GM20431 (cell line): ENCODE data around the gene MACROD2.
"Not testable (repeated sequence)": the region's sequence is repeated elsewhere in the genome, so short reads cannot be mapped to it uniquely, and the experiment has no call there.

Experiments
- in situ Hi-C: fragments of 300-500 bp; cut with MseI, MboI; formaldehyde crosslinking; loops from one replicate; pipeline ENCODE4 v1.15.0; 2020; ENCODE audit warnings: low sequenced_read_pairs; ENCODE audit not compliant: unreplicated experiment

Gene MACROD2

DNA sequence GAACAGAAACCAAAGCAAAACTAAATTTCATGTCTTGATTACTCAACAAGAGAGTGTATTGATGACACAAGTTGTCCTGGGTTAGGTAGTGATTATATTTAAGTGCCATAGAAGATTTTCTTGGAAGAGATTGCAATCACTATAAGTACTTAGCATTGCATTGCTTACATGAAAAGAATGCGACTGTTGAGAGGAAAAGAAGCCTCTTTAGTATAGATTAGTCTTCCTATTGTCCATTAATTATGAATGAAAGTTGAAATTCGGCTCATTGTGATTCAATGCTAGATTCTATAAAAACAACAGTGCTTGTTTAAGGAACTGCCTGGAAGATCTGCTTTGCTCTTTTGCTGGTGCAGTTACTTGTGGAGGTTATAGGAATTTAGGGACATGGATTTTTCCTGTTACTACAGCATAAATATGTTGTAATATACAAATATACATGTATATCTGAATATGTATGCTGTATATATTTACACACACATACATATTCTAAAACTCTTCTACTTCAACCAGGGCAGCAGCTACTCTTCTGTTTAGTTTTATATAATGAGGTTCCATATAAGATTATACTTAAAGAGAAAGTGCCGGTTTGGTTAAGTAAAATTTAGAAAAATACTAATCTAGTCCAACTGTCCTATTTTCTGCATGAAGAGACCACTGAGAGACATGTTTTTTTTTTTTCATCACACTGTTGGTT, 1781.6 kb downstream of the MACROD2 start:
- in situ Hi-C loops = no loop called here

DNA sequence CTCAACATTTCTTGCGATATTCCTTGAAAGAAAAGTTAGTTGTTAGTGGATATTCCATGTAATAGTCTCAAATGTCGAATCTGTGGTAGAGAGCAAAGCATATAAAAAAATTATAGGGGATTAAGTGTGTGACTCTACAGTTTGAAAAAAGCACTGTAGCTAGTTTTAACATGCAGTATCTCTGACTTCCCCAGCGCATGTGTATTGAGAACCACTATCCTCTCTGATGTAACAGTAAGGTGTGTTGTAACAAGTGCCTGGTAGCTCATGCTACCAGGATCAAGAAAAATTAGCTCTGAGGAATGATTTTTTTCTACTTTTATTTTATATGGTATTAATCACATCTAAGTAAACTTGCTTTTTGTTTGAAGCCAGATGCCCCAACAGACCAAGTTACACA, 1788.7 kb downstream of the MACROD2 start:
- in situ Hi-C loops = no loop called here

DNA sequence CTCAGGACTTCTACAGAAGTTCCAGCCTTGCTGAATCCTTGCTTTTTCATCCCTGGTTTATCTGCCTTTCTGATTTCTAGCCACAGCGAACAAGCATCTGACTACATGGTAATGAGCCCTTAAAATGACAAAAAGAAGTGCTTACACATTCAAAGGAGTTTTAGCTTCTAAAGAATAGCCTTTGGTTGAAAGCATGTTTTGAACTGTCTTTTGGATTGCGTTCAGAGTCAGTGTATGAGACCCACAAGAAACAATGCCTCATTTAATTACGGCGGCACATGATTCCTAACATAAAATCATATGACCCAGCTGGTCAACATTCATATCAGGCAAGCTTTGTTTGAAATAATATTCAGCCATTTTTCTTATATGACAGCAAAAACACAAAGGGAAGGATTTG, 1793.8 kb downstream of the MACROD2 start:
- in situ Hi-C loops = no loop called here

DNA sequence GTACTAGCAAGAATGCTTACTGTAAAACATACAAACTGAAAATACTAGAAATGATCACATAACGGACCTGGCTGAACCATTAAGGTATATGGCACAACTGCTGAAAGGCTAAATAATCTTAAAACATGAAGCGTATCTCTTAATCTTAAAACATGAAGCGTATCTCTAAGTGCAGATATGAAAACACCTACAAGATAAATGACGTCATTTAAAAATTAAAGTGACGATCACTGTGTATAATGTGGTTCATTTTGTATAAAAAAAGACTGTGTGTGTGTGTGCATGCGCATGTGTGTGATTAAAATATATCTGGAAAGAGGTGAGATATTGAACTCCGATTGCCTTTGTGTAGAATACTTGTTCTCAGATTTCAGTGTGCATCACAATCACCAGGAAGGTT, 1797.5 kb downstream of the MACROD2 start:
- in situ Hi-C loops = no loop called here

DNA sequence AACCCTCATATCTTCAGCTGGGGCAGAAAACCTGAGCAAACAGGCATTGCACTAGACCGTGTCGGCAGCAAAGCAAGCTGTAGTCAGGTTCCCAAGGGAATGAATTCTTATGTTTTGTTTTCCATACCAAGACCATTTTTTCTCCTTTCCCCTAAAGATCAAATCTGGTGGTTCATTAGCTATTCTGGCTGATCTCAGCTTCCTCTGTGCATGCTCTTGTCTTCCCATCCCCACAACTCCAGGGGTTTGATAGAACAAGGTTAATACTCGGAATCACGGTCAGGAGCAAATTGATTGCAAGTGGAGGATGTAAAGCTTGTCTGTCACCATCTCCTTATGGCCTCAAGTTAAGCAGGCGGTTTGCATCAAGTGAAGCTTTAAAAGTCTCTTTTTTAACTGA, 1799.1 kb downstream of the MACROD2 start:
- in situ Hi-C loops = no loop called here

DNA sequence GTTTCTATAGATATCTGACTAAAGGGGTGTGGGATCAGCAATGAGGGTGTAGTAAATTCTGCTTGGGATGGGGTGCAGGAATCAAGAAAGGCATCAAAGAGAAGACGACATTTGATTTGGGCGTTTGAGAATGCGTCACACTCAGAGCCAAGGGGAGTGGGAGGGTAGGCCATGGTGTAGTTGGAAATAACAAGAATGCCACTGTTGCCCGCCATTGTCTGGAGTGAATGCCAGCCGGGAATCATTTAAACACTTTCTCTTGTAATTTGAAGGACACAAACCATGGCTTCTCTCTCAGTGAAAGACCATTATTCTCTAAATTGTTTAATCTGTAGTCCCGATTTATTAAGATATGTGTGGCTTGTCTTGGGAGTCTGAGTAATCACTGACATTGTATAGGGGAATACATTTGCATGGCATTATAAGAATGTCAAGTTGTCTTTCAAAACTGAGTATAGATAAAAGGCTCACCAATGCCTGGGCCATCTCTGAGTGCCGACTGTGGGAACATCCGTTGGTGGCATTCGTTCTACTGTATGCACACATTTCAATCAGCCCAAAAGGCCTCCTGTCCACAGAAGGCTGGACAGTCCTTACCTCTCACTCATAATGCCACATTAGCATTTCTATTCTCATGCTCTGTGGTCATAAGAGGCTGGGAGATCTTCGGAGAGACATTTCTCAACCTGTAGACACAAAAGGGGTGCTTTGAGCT, 1800.1 kb downstream of the MACROD2 start:
- in situ Hi-C loops = no loop called here

DNA sequence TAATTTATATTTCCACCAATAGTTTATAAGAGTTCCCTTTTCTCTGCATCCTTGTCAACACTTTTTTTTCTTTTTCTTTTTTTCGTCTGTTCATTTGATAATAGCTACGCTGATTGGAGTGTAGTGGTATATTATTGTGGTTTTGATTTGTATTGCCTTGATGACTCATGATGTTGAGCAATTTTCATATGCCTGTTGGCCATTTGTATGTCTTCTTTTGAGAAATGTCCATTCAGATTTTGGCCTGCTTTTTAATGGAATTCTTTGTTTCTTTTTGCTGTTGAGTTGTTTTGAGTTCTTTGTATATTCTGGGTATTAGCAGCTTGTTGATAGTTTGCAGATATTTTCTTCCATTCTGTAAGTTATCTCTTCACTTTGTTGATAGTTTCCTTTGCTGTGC, 1804.6 kb downstream of the MACROD2 start:
- in situ Hi-C loops = no loop called here

DNA sequence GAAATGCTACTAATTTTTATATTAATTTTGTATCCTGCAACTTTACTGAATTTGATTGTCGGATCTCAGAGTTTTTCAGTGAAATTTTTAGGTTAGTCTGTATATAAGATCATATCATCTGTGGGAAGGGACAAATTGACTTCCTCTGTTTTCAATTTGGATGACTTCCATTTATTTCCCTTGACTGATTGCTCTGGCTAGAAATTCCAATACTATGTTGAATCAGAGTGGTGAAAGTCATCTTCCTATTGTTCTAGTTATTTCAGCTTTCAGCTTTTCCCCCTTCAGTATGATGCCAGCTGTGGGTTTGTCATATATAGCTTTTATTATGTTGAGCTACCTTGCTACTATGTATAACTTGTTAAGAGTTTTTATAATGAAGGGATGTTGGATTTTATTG, 1806.7 kb downstream of the MACROD2 start:
- in situ Hi-C loops = no loop called here

DNA sequence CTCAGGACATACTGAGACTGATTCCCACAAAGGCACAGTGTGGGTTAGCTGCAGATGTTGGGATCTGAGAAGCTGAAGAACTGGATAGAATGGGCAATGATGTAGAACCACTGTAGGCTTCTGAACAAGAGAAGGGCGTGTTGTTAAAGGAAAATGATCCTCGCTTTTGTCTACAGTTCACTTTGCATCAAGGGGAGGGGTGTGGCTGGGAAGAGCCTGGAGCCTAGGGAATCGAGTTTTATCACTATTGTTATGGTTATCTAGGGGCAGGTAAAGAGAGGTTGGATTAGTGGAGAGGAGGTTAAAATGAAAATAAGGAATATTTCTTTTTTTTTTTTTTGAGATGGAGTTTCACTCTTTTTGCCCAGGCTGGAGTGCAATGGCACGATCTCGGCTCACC, 1809.8 kb downstream of the MACROD2 start:
- in situ Hi-C loops = no loop called here

DNA sequence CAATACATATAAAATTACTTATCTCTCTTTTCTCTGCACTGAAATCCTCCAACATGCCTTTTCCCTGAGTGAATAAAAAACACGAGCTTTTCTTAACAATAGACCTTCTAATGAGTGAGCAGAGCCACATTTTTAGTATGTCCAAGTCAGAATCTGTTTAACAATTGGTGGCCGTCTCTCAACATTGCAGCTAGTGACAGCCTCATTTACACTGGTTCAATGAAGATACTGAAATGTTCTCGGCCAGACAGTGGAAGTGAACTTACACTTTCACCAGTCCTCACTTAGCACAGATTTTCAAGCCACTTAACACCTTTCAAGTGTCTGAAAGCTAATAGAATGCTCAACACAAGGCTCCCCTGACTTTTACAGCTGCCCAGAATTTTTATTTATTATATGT, 1810.8 kb downstream of the MACROD2 start:
- in situ Hi-C loops = no loop called here

DNA sequence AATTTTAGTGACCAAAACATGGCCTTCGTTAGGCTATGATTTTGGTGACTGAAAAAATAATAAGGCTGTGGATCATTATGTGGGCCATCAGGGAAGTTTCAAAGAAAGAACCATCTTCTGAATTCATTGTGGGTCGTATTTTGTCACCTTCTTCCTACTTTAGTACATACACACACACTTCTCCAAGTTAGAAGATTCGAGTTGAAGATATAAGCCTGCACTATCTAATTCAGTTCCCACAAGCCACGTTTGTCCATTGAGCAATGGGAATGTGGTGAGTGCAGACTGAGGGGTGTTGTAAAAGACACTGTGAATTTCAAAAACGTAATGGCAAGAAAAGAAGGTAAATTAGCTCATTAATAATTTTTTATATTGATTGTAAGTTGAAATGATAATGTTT, 1812.0 kb downstream of the MACROD2 start:
- in situ Hi-C loops = no loop called here

DNA sequence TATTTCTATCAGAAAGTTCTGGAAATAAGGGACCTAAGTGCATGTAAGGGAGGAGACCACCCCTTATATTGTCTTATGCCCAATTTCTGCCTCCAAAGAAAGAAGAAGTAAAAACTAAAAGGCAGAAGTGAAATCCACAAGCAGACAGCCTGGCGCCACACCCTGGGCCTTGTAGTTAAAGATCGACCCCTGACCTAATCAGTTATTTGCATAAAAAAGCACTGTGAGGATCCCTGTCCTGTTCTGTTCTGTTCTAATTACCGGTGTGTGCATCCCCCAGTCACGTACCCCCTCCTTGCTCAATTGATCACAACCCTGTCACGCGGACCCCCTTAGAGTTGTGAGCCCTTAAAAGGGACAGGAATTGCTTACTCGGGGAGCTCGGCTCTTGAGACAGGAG, 1812.5 kb downstream of the MACROD2 start:
- in situ Hi-C loops = not testable (repeated sequence)

DNA sequence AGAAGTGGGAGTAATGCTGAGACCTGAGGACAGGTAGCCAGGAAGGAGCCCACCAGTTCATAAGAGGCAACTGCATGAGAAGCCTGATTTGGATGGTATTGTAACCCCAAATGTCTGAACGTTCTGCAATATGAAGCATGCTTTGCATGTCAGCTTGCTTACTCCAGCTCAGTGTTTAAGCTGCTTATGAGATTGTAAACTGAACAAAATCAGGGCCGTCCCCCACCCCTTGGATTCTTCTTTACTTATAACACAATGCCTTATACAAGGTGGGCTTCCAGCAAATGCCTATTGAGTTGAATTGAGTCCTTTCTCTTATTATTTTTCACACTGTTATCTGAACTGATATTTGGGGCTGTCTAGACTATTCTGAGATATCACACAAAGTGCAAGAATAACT, 1816.6 kb downstream of the MACROD2 start:
- in situ Hi-C loops = no loop called here

DNA sequence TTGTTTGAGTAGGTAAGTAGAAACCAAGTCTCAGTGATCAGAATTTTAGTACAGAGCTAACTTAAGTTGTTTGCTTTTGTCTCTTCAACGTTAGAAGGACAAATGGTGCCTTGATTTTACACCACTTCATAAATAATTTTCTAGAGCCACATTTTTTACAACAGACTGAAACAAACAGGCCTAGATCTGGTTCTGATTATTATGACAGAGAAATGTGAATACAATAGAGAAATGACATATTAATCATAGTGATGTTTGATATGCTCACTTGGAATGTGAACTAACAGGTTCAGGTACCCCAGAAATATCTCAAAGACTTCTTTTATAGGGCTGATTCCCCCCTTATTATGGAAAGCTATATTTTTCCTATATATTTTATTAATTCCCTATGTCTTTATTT, 1817.4 kb downstream of the MACROD2 start:
- in situ Hi-C loops = no loop called here

DNA sequence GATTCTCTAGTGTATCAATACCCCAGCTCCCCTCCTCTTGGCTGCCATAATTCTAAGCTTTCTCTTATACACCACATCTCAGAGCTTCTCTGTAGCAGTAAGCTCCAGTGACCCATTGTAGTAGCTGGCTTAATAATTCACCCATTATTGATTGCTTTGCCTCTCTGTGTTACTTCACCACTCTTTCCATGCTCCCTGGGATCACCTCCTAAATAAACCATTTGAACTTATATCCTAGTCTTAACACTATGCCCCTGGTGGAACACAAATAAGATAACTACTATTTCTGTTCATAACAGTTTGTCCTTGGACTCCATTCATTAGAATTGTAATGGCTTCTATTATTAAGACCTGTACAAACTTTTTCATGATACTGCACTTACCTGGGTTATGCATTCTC, 1819.0 kb downstream of the MACROD2 start:
- in situ Hi-C loops = no loop called here

DNA sequence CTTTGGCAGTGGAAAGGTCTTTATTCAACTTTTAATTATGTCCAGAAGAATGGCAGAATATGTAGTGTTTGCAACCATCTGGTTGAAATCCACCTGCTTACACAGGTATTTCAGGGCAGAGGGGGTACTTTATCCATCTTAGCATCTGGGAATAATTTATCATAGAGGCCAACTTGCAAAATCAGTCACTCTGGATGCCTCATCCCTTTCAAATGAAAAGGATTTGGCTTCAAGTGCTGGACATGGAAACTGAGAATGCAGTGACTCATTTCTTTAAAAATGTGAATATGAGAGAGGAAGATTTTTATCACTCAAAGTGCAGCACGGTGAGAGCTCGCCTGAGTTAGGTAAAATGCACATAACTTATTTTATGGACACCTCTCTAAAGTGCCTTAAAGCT, 1819.6 kb downstream of the MACROD2 start:
- in situ Hi-C loops = no loop called here

DNA sequence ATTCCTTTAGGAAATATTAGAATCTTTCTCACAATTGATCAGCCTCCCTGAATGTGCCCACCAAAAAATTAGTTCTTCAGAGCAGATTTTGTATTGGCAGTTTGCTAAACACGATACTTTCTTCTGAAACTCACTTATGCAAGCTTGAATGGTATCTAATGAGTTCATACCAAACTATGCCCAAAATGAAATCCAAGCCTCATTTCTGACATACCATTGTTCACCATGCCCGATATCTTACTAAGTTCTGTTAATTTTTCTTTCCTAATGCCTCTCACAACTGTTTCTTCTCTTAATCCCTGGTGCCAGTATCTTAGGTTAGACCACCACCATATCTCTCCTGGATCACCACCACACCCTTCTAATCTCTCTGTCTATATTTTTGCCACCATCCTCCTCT, 1822.0 kb downstream of the MACROD2 start:
- in situ Hi-C loops = no loop called here

DNA sequence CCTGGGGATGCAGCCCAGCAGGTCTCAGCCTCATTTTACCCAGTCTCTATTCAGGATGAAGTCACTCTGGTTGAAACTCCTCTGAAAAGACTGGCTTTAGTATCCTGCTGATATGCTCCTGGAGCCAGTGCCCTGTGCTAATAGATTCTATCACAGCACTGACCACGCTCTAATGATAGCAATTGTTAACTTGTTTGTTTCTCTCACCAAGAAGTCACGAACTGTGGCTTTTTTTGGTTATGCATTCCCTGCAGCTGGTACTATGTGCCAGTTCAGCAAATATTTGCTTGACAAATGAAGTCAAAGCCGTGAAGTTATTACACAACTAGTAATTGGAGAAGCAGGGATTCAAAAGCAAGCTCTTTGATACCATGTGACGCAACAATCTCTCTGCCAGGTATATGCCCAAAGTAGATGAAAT, 1823.3 kb downstream of the MACROD2 start:
- in situ Hi-C loops = no loop called here

DNA sequence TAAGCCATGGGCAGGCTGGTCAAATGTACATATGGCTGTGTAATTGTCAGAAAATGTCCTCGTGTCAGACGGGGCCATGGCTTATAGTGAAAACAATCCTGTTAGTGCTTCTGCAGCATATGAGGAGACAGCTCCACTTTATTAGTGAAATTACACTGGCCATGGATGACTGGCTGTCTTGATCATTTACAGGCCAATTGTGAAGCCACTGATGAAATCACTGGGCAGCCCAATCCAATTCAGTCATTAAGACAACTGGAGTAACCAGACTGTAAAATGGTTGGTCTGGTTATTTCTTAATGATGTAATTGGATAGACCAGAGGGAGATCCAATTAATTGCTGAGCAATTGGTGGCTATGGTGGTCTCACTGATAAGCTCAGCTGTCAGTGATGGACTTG, 1828.4 kb downstream of the MACROD2 start:
- in situ Hi-C loops = no loop called here

DNA sequence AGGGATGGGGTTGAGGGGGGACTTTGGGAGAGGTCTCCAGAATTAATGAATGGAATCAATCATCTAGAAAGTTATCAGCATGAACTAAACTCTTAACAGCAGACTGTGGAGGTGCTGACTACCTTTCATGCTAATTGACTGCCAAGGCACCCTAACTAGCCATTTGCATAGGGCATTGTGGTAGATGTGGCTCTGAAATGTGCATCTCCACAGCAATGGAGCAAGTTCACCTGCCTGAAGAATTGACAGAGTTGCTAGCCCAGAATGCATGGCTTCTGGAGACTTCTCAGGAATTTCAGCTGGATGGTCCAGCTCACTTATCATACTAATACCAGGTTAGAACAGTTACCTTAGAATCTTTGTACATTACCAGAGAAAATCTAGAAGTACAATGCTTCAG, 1832.3 kb downstream of the MACROD2 start:
- in situ Hi-C loops = no loop called here

DNA sequence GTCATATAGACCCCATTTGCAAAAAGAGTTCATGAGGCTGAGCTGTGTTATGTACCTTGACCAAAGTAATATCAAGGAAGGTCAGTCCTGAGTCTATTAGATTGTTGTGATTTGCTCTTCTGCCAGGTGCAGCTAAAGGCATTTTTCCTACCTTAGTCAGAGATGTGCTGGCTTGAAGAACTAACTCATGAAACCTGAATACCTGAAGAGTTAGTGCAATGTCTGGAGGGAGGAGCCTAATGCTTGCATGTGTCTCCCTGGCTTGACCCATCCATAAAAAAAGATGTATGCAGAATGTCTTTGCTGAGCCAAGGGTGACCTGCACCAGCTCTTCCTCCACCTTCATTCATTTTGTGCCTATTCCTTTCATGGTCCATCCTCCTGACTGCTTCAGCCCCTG, 1835.9 kb downstream of the MACROD2 start:
- in situ Hi-C loops = no loop called here

DNA sequence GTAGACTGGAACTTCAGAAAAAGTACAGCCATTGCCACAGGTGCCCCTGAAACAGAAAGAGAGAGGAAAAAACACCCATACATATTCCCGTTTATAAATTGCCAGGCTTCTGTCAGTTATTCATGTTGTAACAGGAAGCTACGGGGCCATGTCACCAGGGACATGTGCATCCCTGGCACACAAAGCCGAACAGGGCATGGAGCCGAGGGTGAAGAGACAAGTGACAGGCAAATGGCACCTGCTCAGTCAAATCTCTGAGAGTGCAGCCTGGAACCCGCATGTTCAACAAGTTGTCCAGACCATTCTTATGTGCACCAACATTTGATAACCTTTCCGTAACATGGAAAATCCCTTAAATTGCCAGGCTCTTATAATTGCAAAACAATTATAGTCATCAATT, 1837.2 kb downstream of the MACROD2 start:
- in situ Hi-C loops = no loop called here
